AML-193 (cell line): ENCODE data around the gene CBLN4.

Source experiments
- DNase-seq, 2 experiments: peaks; one replicate each; lab custom pipeline; 2025; lab: John Stamatoyannopoulos, UW

Gene CBLN4

DNA sequence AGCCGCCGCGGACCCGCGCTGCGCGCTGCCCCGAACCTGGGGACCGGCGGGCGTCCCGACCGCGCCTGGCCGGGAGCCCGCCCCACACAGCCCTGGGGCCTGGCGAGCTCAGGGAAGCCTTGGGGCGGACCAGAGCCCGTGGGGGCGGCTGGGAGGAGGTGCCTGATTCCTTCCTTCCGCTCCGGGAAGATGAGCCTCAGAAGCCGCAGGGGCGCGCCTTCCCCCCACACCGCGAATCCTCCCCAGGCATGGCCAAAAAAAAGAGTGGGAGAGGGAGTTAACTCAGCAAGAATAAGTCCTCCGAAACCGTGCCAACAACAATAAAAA lies at the start of gene CBLN4:
CBLN4 (minus strand) TSS at position 131 of the 327 bp plus-strand sequence. CDS start 1,348 bp downstream, outside the sequence.
- DNase-seq: no peak

GRCh38 chr20:56043227-56043626 lies 37.9 kb upstream of the CBLN4 start:
- DNase-seq: no peak

- DNase-seq: no peak
Measured at GRCh38 chr20:56032251-56032650, 26.9 kb upstream of the CBLN4 start.

DNA sequence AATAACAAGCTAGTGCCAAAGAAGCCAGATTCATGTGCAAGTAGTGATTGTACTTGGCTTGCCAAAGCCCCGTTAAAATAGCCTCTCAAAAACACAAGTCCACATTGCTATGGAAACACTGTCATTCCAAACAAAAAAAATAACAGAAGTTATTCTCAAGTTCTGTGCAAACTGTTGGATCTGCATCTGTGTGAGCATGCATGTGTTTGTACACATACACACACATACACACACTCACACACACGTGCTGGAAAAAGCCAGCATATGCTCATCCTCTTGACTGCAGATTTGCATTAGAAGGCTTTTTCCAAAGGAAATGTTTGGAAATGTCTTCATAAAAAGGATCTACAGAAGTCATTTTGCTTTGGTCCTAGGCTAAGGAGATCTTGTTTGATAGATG lies 13.4 kb upstream of the CBLN4 start:
- DNase-seq: no peak

GRCh38 chr20:56018194-56018593 lies 12.9 kb upstream of the CBLN4 start:
- no peak for DNase-seq

- no peak for DNase-seq
Measured at GRCh38 chr20:56017560-56017959, 12.2 kb upstream of the CBLN4 start.

- DNase-seq: no peak
Measured at GRCh38 chr20:56014998-56015397, 9.7 kb upstream of the CBLN4 start.

- no peak for DNase-seq
Measured at GRCh38 chr20:56014151-56014550, 8.8 kb upstream of the CBLN4 start.

DNA sequence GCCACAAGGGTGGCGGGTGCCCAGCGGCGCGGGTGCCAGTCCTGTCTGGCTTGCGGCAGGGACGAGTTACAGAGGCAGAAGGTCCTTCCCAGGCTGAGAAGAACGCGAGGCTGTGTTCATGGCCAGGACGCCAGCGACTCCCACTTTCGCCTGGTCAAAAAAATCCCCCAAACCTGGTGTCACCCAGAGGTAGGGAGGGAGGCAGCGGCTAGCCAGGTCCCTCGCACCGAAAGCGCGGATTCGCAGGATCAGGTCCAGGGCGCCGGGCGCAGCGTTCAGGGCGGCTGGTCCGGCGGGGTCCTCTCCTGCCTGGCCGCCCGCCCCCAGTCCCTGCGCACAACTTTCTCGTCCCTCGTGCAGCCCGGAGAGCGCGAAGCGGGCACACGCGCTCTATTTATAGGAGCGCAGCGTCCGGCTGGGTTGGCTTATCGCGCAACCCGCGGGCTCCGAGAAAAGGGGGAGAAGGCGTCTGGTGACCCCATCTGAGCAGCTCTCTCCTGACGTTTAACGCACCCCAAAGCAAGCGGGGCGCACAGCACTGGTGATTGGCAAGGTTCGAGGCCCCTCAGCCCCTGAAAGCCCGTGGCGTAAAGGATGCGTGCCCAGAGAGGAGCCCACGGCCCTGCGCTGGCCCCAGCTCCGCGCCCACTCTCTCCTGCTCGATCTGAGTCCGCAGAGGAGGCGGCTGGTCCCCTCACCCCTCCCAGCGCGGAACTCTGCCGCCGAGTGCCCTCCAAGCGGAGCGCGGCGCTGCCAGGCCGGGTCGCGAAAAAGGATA lies 519 bp downstream of the CBLN4 start:
- DNase-seq: no peak

- DNase-seq: no peak
Measured at GRCh38 chr20:56004007-56004406, 1.3 kb downstream of the CBLN4 start.

DNA sequence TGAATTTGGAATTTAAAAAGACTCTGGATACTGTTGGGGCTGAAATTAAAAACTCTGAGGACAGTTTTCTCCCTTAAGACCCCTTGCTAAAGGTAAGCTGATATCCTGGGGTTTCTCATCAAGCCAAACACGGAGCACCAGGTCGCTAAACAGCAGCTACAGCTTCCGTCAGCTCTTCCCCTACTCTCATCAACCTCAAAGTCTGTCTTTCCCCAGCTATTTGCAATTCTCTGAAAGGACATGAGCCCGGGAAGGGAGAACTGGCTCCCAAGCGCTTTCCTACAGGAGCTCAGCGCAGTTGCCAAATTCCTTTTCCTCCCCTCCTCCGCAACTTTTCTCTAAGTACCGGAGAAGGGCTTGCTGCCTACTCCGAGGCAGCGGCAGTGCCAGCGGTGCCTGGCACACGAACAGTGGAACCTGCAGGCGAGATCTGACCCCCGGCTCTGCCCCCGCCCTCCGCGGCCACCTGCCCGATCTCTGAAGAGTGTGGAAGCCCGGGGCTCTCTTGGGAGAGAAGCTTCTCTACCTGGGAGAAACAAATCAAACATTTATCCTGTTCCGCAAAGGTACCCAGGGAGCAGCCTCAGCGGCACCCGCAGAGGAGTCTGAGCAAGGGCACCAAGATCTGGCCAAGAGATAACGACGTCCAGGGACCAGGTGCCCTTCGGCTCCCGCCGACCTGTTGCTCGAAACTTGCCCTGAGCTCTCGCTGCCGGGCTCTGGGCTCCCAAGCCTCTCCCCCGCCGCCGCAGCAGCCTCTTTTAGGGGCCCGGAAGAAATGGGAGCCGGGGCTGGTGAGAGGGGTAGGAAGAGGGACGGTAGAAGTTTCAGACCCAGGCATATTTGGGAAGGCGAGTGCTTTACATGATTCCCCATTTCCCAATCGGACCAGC lies 2.2 kb downstream of the CBLN4 start:
- no peak for DNase-seq

DNA sequence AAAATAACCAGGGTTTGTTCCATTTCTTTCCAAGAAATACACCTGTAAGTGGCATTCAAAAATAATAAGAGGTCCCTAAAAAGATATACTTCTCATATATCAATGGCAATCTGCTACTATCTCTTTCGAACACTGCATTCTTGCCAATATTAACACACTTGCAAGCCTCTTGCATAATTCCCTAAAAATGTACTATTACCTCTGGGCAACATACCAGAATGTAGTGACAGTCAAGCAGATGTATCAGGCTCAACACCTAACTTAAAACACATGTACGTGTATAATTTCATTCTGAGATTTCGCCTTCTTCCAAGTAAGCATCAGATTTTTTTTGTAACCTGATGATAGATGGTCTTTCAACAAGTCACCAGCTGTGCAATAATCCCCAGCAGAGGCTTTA lies 3.4 kb downstream of the CBLN4 start:
- DNase-seq: no peak

DNA sequence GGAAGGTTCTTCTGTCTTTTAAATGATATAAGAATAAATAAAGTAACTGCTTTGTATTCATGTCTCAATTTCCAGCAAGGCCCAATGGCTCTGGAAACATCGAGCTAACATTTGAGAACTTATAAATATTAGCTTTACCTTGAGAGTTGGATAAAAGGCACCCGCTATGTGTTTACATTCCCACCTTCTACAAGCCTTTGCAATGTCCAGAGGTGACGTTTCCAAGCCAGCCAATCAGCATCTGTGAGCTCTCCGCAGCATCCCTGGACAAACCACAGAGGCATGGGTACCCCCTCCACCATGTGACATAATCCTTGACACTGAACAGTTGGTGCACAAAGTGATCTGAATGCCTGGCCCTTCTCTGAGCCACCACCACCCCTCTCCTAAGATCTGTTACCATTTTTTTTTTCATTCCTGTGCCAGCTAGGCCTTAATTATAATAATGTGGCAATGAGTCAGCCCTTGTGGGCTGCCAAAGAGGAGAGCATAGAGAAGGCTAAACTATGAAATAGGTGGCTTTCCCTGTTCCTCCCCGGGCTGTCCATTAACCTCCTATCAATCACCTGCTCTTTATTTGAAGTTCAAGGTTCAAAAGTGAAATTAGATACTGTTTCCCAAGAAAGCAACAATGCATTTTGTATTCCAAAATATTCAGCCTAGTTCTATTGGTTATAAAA lies 4.1 kb downstream of the CBLN4 start:
- no peak for DNase-seq

- no peak for DNase-seq
Measured at GRCh38 chr20:55978550-55978949, 26.8 kb downstream of the CBLN4 start.

GRCh38 chr20:55977690-55978459 lies 27.4 kb downstream of the CBLN4 start:
- no peak for DNase-seq

DNA sequence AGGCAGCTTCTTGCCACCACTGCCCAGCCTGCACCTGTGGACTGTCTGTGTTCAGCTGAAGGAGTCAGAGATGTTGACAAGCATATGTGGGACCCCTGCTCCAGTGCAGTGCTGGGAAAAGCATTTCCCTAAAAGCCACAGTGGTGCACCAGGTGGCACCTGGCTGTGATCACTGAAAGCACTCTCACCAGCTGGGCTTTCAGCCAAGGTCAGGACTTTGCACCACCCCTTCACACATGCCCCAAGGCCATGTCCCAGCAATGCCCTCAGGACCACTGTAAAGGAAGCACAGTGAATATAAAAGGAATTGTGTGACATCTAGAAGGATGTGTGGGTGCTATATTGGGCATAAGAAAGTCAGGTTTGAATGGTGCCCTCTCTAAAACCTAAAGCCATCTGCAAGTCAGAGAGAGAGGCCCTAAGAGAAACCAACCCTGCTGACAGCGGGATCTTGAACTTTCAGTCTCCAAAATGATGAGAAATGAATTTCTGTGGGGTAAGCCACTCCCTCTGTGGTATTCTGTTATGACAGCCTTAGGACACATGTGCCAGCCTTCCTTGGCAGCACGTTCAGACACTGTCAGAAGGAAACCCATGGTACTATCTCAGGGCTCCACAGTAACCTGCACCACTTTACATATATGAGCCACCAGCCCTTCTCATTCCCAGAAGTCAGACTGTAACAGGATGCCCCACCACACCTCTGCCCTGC lies 30.7 kb downstream of the CBLN4 start:
- no peak for DNase-seq

DNA sequence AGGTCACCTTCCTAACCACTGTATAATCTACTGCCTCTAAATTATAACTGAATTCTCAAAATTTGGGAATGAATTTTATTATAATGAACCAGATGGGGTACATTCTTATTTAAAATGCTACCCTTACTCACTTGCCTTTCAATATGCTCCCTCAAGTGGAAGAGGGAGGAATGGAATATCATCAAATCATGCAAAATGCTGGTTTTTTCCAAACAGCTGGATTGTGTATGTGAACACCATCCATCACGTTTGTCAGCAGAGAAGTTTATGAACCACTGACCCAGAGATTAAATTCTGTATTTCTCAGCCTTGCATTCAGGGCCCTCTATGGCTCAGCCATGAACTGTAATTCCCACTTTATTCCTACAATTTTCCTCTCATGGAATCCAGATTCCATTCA lies 40.5 kb downstream of the CBLN4 start:
- DNase-seq: no peak

GRCh38 chr20:55961376-55962330 lies 43.7 kb downstream of the CBLN4 start:
- no peak for DNase-seq

DNA sequence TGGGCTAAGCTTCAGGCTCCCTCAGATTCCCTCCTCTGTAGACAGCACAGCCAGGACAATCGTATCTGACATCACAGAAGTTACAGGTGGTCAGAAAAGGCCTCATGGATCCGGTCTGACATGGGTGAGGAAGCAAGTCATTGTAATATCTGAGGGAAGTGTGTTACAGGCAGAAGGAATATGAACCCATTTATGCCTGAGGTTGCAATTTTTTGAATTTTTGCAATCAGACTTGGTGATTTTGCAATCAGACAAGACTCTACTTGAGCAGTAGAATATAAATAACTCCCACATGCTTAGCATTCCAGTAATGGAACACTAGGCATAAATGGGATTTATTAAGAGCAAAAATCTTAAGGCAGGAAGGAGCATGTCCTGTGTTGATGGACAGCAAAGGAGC lies 52.1 kb downstream of the CBLN4 start:
- no peak for DNase-seq

DNA sequence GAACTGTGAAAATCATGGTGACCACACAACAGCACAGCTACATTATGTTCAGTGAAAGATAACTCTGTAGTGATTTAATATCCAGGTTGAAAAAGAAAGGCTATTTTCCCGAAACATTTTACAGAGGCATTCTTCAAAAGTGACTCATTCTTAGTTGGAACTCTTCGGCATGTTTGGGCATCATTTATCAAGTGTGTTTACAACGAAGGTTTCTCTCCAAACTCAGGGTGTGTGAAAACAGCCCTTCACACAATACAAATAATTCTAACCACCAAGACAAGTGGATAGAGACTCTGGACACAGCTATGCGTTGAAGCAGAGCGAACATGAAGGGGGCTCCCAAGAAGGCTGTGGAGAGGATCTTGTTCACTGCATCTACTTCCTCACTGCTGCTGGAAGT lies 57.6 kb downstream of the CBLN4 start:
- no peak for DNase-seq
